Activated naive CD4-positive, alpha-beta T cell (primary cell): ENCODE results near the gene USP22.
A peak's percentile ranks its signal among the peaks of the same experiment; 100 is the strongest.

ENCODE experiments used
- DNase-seq, 4 experiments: peaks; one replicate each; lab custom pipeline; 2025; lab: John Stamatoyannopoulos, UW

USP22 gene

GRCh38 chr17:21001111-21001812 is 41.5 kb downstream of the USP22 start:
- no peak for DNase-seq

DNA sequence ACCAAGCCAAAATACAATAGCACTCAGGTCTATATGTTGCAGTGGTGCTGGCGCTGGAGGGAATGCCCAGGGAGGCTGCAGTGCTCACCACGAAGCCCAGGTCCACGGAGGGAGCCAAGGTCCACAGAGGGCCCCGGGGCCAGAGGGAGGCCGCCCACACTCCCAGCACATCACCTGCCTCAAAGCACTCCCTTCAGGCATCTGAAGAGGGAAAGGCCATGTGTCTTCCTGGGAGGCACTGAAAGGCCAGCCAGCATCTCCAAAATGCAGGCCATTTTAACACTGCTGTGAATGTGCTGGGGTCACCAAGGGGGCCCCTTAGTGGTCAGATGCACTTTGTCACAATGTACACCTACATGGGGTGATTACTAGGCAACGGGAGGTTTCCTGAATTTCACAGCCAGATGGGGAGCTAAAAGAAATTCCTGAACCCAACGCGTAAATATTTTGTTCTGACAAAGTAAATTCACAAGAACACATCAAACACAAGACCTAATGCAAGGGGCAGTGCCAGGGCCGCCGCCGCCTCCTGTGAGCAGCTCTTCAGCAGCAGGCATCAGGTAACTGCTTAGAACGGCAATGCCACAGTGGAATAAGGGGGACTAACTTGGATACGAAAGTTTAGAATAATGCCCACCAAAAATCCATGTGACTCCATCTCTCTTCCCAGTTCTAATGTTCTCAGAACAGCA is 42.8 kb downstream of the USP22 start:
- DNase-seq = no peak

- no peak for DNase-seq
These were observed 43.7 kb downstream of the USP22 start for GRCh38 chr17:20999044-20999573.

- DNase-seq = no peak
These were observed 44.2 kb downstream of the USP22 start for GRCh38 chr17:20998571-20999043.

- DNase-seq = no peak
These were observed 44.9 kb downstream of the USP22 start for GRCh38 chr17:20997711-20998570.

- DNase-seq = no peak
These were observed 45.8 kb downstream of the USP22 start for GRCh38 chr17:20996724-20997615.

- no peak for DNase-seq
These were observed 46.7 kb downstream of the USP22 start for GRCh38 chr17:20995873-20996723.

DNA sequence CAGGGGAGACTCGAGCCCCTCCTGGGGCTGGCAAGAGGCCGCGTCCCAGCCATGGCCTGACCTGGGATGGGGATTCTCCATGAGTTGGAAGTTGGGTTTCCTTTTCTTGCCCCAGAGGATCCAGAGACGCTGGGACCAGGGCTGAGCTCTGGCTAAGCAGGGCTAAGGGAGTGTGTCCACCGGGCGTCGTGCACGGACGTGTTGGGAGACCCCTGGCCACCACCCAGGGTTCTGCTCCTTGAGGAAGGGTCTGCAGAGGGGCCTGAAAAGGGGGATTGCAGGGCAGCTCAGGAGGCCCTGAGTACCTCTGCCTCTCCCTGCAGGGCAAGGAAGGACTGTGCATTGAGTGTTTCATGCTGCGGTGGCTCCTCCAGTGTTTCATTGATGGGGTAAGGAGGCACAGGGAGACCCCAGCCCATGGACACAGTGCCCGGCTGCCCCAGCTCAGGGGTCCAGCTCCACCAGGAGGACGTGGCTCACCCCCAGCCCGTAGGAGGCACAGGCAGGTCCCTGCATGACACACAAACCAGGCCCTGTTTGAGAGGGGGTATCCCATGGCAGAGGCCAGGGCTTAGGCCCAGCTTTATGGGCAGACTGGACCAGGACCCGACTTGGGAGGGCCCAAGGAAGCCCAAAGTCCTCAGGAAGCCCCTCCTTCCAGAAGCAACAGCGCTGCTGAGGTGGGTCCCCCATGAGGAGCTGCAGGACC is 47.5 kb downstream of the USP22 start:
- no peak for DNase-seq

DNA sequence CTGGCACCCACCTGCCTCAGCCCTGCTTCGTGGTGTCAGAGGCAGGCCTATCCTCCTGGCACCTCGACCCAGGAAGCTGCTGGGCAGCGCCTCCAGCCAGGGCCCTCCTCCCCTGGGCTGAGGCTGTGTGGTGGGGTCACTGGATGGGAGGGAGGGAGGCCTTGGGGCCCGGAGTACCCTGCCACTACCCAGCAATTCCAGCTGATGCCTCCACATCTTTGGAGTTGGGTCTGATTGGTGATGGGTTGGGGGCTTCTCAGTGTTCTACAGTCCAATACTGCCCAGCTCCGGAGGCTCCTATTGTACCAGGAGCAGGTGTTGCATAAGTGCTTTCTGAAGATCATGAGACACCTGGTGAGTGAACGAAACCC is 48.0 kb downstream of the USP22 start:
- no peak for DNase-seq

DNA sequence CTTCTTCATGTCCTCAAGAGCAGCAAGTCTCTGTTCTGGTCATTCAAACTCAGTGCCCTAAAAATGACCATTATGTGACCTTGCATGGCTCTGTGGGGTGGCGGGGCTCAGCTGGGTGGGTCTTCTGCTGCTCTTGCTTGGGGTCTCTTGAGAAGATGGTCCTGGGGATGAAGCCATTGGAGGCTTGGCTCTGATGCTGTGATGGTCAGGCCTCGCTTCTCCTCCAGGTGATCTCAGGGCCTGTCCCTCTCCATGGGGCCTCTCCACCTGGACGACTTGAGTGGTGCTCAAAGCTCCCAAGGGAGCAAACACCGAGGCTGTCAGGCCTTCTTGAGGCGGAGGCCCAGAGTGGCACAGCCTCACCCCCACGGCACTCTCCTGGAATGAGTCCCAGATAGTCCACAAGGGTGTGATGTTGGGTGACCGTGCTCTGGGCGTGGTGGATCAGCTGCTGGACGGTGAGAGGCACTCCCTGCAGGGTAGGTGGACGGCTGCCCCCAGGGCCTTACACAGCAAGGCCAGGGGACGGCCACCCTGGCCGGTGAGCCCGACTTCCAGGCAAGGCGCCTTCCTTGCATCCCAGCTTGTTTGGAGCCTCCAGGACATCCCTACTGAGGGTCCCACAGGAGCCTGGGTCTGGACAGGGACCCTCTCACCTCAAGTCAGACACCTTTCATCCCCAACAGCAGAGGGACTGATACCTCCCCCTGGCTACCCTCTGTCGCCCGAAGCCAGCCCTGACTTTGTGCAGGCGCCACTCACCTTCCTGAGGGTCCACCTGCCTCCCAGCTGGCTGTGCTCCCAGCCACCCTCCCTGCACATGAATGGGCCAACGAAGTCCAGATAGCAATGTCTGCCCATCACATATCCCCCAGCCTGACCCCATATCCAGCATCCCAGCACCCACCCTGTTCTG is 48.7 kb downstream of the USP22 start:
- no peak for DNase-seq

GRCh38 chr17:20992987-20993862 is 49.6 kb downstream of the USP22 start:
- DNase-seq = peak in 3 of 4 experiments; percentile 17 to 53 (median 33)

DNA sequence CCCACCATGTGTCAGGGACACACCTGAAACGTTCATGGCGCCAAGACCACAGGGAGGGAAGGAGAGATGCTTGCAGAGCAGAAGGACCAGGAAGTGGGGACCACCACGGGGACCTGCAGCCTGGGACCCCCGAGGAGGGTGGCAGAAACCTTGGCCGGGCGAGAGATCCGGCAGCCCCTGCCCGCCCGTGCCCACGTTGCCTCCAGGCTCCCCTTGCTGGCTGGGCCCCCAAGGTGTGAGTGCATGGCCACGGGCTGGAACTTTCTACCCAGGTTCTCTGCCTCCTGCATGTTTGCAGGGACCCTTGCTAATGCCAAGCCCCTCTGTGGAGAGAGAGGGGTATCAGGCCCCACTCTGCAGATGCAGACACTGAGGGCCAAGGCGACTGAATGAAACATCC is 50.4 kb downstream of the USP22 start:
- DNase-seq = no peak

- DNase-seq = no peak
These were observed 51.4 kb downstream of the USP22 start for GRCh38 chr17:20991276-20992037.

DNA sequence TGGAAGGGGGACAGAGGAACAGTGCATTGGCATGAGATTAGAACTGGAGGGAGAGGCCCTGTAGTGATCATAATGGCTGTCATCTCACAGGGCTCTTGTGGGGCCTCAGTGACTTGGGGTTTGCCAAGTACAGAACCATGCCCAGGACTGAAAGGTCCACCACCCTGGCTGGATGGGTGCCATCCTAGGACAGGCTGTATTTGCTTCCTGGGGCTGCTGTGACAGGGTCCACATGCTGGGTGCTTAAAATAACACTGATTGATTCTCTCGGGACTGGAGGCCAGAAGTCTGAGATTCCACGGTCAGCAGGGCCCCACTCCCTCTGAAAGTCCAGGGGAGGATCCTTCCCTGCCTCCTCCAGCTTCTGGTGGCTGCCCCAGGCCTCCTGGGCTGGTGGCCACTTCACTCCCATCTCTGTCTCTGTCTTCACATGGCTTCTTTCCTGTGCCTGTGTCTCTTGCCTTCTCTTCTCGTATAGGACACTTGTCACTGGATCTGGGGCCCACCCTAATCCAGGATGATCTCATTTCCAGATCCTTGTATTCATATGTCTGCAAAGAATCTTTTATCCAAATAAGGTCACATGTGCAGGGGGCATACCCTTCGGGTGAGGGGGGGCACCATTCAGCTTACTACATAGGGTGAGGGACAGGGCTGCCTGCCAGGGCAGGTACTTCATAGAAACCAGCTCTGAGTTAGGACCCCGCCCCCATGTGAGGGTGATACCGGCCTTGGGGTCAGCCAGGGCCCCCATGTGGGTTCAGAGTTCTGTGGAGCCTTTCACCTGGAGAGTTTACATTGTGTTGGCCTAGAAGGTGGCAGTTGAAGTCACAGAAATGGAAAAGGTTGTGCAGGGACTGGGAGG is 52.6 kb downstream of the USP22 start:
- no peak for DNase-seq

- no peak for DNase-seq
These were observed 53.3 kb downstream of the USP22 start for GRCh38 chr17:20989481-20989880.

GRCh38 chr17:20988896-20989295 is 53.9 kb downstream of the USP22 start:
- DNase-seq = no peak
